ENCODE measurements around the gene NPB.

Gene NPB

DNA sequence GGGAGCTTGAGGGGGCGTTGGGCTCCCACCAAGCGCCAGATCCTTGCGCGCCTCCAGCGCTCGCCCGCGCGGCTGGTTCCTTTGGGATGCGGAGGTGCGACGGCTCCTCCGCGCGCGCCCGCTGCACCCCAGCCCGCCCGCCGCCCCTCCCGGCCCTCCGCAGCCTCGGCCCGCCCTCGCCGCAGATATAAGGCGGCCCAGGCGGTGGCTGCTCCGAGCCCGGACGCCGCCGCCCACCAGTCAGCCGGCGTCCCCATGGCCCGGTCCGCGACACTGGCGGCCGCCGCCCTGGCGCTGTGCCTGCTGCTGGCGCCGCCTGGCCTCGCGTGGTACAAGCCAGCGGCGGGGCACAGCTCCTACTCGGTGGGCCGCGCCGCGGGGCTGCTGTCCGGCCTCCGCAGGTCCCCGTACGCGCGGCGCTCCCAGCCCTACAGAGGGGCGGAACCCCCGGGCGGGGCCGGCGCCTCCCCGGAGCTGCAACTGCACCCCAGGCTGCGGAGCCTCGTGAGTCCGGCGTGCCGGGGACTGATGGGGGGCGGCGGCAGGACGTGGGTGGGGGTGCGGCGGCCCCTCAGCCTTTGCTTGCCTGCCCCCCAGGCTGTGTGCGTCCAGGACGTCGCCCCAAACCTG, at the start of gene NPB:
NPB (plus strand) TSS at position 216 of the 630 bp plus-strand sequence; CDS start at position 256, 40 bp downstream.
- TF ChIP-seq, protein P1, sequence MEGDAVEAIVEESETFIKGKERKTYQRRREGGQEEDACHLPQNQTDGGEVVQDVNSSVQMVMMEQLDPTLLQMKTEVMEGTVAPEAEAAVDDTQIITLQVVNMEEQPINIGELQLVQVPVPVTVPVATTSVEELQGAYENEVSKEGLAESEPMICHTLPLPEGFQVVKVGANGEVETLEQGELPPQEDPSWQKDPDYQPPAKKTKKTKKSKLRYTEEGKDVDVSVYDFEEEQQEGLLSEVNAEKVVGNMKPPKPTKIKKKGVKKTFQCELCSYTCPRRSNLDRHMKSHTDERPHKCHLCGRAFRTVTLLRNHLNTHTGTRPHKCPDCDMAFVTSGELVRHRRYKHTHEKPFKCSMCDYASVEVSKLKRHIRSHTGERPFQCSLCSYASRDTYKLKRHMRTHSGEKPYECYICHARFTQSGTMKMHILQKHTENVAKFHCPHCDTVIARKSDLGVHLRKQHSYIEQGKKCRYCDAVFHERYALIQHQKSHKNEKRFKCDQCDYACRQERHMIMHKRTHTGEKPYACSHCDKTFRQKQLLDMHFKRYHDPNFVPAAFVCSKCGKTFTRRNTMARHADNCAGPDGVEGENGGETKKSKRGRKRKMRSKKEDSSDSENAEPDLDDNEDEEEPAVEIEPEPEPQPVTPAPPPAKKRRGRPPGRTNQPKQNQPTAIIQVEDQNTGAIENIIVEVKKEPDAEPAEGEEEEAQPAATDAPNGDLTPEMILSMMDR (IDR thresholded peaks at IDR 0.05): no peak
- H3K27me3 ChIP-seq: peaks cover 34% of the 10 kb centered on the region
- no peak within 1 kb of the TSS for H3K27ac ChIP-seq
- H3K4me1 ChIP-seq (ENCODE audit: control insufficient read depth in 1 of 2, insufficient read depth in 1 of 2, low read depth in 1 of 2, low read length in 1 of 2): peaks cover 0 to 10% of the 10 kb centered on the region in 2 experiments
- peaks cover 48% of the 10 kb centered on the region for H3K36me3 ChIP-seq
- H3K4me3 ChIP-seq (ENCODE audit: low read depth in 1 of 2, low read length in 1 of 2): no peak within 1 kb of the TSS
- no peaks in the 10 kb centered on the region for H3K9me3 ChIP-seq

DNA sequence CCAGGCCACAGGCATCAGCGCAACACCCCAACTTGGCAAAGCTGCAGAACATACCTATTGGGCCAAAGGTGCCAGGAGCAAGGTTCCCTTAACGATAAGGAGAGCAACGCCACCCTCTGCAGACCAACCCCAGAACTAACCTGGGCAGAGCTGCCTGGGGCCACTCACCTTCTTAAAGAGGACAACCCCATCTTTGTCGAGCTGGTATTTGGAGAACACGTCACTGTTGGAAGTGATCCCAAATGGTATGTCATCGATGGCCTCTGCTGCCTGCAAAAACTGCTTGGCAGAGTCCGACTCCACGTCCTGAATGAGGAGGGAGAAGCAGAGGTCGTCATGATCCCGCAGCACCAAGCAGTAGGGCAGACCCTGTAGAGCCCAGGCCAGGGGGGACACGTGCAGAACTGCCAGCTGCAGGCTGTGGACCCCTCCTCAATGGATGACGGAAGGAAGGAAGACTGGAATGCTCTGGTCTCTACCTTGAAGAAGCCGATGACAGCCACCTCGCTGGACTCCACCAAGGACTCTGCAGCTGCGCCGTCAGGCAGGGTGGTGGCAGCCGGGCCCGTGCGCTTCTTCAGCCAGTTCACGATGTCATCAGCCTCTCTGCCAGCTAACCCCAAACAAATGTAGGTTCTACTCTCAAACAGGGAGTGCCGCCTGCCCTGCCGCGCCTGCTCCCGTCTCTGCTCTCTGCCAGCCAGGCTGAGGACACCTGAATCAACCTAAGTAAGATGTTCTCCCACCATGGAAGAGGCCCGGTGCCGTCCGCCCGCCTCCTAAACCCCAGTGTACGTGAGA, 46.9 kb upstream of the NPB start:
- H3K4me1 ChIP-seq (ENCODE audit: control insufficient read depth in 1 of 2, insufficient read depth in 1 of 2, low read depth in 1 of 2, low read length in 1 of 2): peaks cover 28 to 31% of the 10 kb centered on the region in 2 experiments
- H3K4me3 ChIP-seq (ENCODE audit: low read depth in 1 of 2, low read length in 1 of 2): no peak overlapping the region
- no peak overlapping the region for H3K27ac ChIP-seq
- TF ChIP-seq, protein P1 (IDR thresholded peaks at IDR 0.05): no peak
- peaks cover 64% of the 10 kb centered on the region for H3K36me3 ChIP-seq
- H3K27me3 ChIP-seq: no peaks in the 10 kb centered on the region
- no peaks in the 10 kb centered on the region for H3K9me3 ChIP-seq

DNA sequence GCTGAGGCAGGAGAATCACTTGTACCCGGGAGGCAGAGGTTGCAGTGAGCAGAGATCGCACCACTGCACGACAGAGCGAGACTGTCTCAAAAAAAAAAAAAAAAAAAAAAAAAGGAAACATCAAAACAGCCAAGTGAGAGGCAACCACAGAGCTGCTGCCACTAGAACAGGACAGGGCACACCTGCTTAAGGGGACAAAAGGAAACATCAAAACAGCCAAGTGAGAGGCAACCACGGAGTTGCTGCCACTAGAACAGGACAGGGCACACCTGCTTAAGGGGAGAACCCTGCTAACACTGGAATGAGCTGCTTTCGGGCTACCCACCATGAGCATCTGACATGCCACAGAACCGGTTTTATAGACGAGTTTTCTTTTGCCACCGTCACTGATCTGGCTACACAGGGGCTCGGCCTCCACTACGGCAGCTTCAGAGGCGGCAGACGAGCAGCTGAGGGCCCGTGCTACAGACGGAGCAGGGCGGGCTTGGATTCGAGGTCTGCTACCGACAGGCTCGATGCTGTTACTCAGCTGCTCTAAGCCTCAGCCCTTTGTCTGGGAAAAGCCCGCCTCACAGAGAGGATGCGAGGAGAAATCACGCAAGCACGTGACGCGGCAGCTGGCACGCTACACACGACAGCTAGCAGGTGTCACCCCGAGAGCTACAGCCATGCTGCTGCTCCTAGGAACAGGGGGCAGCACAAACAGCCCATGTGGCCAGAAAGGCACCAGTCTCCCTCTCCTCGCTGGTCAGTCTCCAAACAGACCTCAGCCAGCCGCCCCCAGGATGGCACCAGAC, 43.7 kb upstream of the NPB start:
- Histone ChIP-seq H3K9me3 (no peaks in the 10 kb centered on the region), H3K36me3 (peaks cover 36% of the 10 kb centered on the region), H3K4me3 (ENCODE audit: low read depth in 1 of 2, low read length in 1 of 2) (peak overlapping the region; percentile 81 to 95), H3K27ac (peak overlapping the region; percentile 96), H3K27me3 (no peaks in the 10 kb centered on the region), H3K4me1 (ENCODE audit: control insufficient read depth in 1 of 2, insufficient read depth in 1 of 2, low read depth in 1 of 2, low read length in 1 of 2) (peaks cover 50 to 56% of the 10 kb centered on the region in 2 experiments)
- TF ChIP-seq, protein P1 (IDR thresholded peaks at IDR 0.05): no peak

DNA sequence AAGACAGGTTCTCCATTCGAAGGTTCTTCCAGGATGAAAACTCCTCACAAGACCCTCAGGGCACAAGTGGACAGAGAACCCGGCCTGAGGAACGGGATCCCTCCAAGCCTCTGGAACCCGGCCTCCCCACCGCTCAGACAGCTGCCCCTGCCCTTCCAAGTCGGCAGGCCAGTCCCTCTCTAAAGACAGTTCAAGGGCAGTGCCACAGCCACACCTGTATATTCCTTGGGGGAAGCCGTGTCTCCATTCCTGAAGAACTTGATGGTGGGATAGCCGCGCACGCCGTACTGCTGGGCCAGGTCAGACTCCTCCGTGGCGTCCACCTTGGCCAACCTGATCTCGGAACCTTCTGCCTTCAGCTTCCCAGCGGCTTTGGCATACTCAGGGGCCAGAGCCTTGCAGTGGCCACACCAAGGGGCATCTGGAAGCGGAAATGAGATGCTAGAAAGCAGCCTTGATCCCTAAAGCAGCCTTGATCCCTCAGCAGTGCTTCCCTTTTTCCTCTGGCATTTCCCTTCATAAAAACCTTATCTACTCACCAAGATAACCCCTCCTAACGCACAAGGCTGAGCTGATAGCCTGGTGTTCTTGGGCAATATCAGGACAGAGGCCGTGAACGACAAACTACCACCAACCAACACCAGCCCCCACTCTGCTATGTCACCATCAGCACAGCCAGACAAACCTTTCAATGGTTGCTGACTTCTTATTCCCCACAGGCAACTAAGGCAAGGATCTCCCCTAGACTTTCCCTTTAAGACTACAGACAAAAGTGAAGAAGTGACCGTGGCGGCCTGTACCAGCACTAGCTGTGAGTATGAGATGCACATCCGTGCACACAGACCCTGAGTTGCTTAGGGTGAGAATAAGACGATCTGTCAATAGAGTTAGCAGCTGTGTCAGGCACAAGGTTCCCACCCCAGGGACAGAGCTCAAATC, 42.8 kb upstream of the NPB start:
- Histone ChIP-seq H3K36me3 (peaks cover 27% of the 10 kb centered on the region), H3K27ac (peak overlapping the region; percentile 96), H3K4me3 (ENCODE audit: low read depth in 1 of 2, low read length in 1 of 2) (peak overlapping the region; percentile 81 to 95), H3K27me3 (no peaks in the 10 kb centered on the region), H3K4me1 (ENCODE audit: control insufficient read depth in 1 of 2, insufficient read depth in 1 of 2, low read depth in 1 of 2, low read length in 1 of 2) (peaks cover 59 to 64% of the 10 kb centered on the region in 2 experiments), H3K9me3 (no peaks in the 10 kb centered on the region)
- TF ChIP-seq, protein P1 (IDR thresholded peaks at IDR 0.05): no peak

Data from neutrophil (primary cell).